Central memory CD4-positive, alpha-beta T cell (primary cell): ENCODE measurements around the gene SYT15.
"Not testable (repeated sequence)": the region's sequence is repeated elsewhere in the genome, so short reads cannot be mapped to it uniquely, and the experiment has no call there.

Experiments
- DNase-seq: peaks from one replicate; pipeline ENCODE4 v3.0.0; 2022

Gene SYT15

GRCh38 chr10:46593307-46593706 is 14.4 kb downstream of the SYT15 start:
- DNase-seq, result not testable (repeated sequence)

- DNase-seq, result not testable (repeated sequence)
Observed at GRCh38 chr10:46594453-46595063, 15.6 kb downstream of the SYT15 start.

GRCh38 chr10:46596570-46596969 is 17.6 kb downstream of the SYT15 start:
- DNase-seq, result not testable (repeated sequence)

- DNase-seq, result peak; percentile 28
Observed at GRCh38 chr10:46597616-46598246, 18.8 kb downstream of the SYT15 start.

GRCh38 chr10:46600516-46600915 is 21.6 kb downstream of the SYT15 start:
- DNase-seq, result not testable (repeated sequence)

GRCh38 chr10:46615540-46615939 is 36.6 kb downstream of the SYT15 start:
- not testable (repeated sequence) for DNase-seq

- DNase-seq, result not testable (repeated sequence)
Observed at GRCh38 chr10:46616227-46616626, 37.3 kb downstream of the SYT15 start.

- not testable (repeated sequence) for DNase-seq
Observed at GRCh38 chr10:46617134-46617533, 38.2 kb downstream of the SYT15 start.

GRCh38 chr10:46617913-46618312 is 39.0 kb downstream of the SYT15 start:
- DNase-seq, result not testable (repeated sequence)

GRCh38 chr10:46623899-46624654 is 45.1 kb downstream of the SYT15 start:
- not testable (repeated sequence) for DNase-seq

GRCh38 chr10:46629805-46630204 is 50.9 kb downstream of the SYT15 start:
- not testable (repeated sequence) for DNase-seq

GRCh38 chr10:46630816-46631215 is 51.9 kb downstream of the SYT15 start:
- not testable (repeated sequence) for DNase-seq

- DNase-seq, result not testable (repeated sequence)
Observed at GRCh38 chr10:46631683-46632082, 52.8 kb downstream of the SYT15 start.

- not testable (repeated sequence) for DNase-seq
Observed at GRCh38 chr10:46634698-46635097, 55.8 kb downstream of the SYT15 start.

- peak; percentile 24 for DNase-seq
Observed at GRCh38 chr10:46635364-46635959, 56.5 kb downstream of the SYT15 start.

GRCh38 chr10:46640005-46640404 is 61.1 kb downstream of the SYT15 start:
- not testable (repeated sequence) for DNase-seq
